Neural cell (in vitro differentiated cells): Measurements from ENCODE around the gene PPIF. TPM values are rescaled to one million over a fixed set of nuclear protein-coding genes. Genes with fewer than 3 reads are reported as not detected.

ENCODE experiments used
- H2AFZ ChIP-seq: fragments of 200-600, 300-800 bp; sonication (generic), shearing (Covaris generic); 2 replicates; pipeline ENCODE4 v1.6.0; 2014; ENCODE audit warnings: low read depth, mild to moderate bottlenecking, antibody characterized with exemption, low read length, moderate library complexity
- H3F3A ChIP-seq: fragments of 200-600 bp; shearing (Covaris generic); 2 replicates; pipeline ENCODE4 v1.6.1; 2016; ENCODE audit warnings: mild to moderate bottlenecking, moderate library complexity, mixed read lengths, antibody characterized with exemption, low read length; ENCODE audit not compliant: insufficient read depth, poor library complexity, severe bottlenecking
- H3K27ac ChIP-seq: fragments of 200-600, 300-800 bp; sonication (generic), shearing (Covaris generic); 2 replicates; pipeline ENCODE4 v1.5.1; 2014; ENCODE audit warnings: mild to moderate bottlenecking, low read length, moderate library complexity
- H3K27me3 ChIP-seq: fragments of 300-800, 200-600 bp; sonication (generic), shearing (Covaris generic); 2 replicates; pipeline ENCODE4 v1.6.0; 2014; ENCODE audit warnings: mild to moderate bottlenecking, low read depth, low read length, moderate library complexity; ENCODE audit not compliant: insufficient read depth
- H3K36me3 ChIP-seq: fragments of 300-800, 200-600 bp; sonication (generic), shearing (Covaris generic); 2 replicates; pipeline ENCODE4 v1.5.1; 2014; ENCODE audit warnings: mild to moderate bottlenecking, antibody characterized with exemption, low read length, moderate library complexity; ENCODE audit not compliant: insufficient read depth
- H3K4me2 ChIP-seq: fragments of 300-800, 200-600 bp; sonication (generic), shearing (Covaris generic); 2 replicates; pipeline ENCODE4 v1.6.0; 2014; ENCODE audit warnings: mild to moderate bottlenecking, low read length
- H3K4me3 ChIP-seq: fragments of 300-800, 200-600 bp; sonication (generic), shearing (Covaris generic); 2 replicates; pipeline ENCODE4 v1.5.1; 2014; ENCODE audit warnings: mild to moderate bottlenecking, low read length, moderate library complexity
- H3K79me2 ChIP-seq: fragments of 200-600 bp; shearing (Covaris generic); replicated peaks from 2 replicates; pipeline ENCODE4 v1.6.0; 2014; ENCODE audit warnings: mild to moderate bottlenecking, low read length, moderate library complexity; ENCODE audit not compliant: insufficient read depth
- H3K9ac ChIP-seq: fragments of 300-800, 200-600 bp; sonication (generic), shearing (Covaris generic); 2 replicates; pipeline ENCODE4 v1.6.1; 2016; ENCODE audit warnings: mild to moderate bottlenecking, low read length, mixed read lengths
- H3K9me2 ChIP-seq: fragments of 200-600 bp; shearing (Covaris generic); 2 replicates; pipeline ENCODE4 v1.6.1; 2016; ENCODE audit warnings: mild to moderate bottlenecking, low read length, mixed read lengths; ENCODE audit not compliant: insufficient read depth
- H3K9me3 ChIP-seq: fragments of 200-600, 300-800 bp; sonication (generic), shearing (Covaris generic); 2 replicates; pipeline ENCODE4 v1.6.1; 2016; ENCODE audit warnings: mild to moderate bottlenecking, mixed run types, low read length, moderate library complexity, mixed read lengths
- H4K20me1 ChIP-seq: fragments of 200-600 bp; shearing (Covaris generic); 2 replicates; pipeline ENCODE4 v1.6.1; 2016; ENCODE audit warnings: mild to moderate bottlenecking, mixed run types; ENCODE audit not compliant: insufficient read depth
- EP300 ChIP-seq: fragments of 450-650 bp; conservative IDR thresholded peaks from 2 replicates; pipeline ENCODE4 v1.6.1; 2014; ENCODE audit warnings: antibody characterized with exemption, mild to moderate bottlenecking, moderate library complexity; ENCODE audit not compliant: poor library complexity, severe bottlenecking
- EZH2 ChIP-seq: fragments of 200-600, 300-800 bp; shearing (Covaris generic), sonication (generic); IDR thresholded peaks from 2 replicates; pipeline ENCODE4 v1.6.1; 2014; ENCODE audit warnings: antibody characterized with exemption, low read length, borderline replicate concordance, mild to moderate bottlenecking; ENCODE audit not compliant: insufficient read depth, poor library complexity, severe bottlenecking
- MXI1 ChIP-seq: fragments of 450-650 bp; conservative IDR thresholded peaks from 2 replicates; pipeline ENCODE4 v1.6.1; 2014; ENCODE audit warnings: antibody characterized with exemption, mild to moderate bottlenecking; ENCODE audit not compliant: poor library complexity, severe bottlenecking
- POLR2AphosphoS5 ChIP-seq: IDR thresholded peaks from 2 replicates; pipeline ENCODE4 v1.6.1; 2012
- RAD21 ChIP-seq: fragments of 450-650 bp; conservative IDR thresholded peaks from 2 replicates; pipeline ENCODE4 v1.6.1; 2014; ENCODE audit warnings: antibody characterized with exemption, mild to moderate bottlenecking, moderate library complexity
- SMC3 ChIP-seq: fragments of 450-650 bp; conservative IDR thresholded peaks from 2 replicates; pipeline ENCODE4 v1.6.1; 2014; ENCODE audit warnings: antibody characterized with exemption, mild to moderate bottlenecking, moderate library complexity; ENCODE audit not compliant: poor library complexity
- TAF1 ChIP-seq: IDR thresholded peaks from 2 replicates; pipeline ENCODE4 v1.6.1; 2012; ENCODE audit warnings: low read depth
- polyA plus RNA-seq: library from polyadenylated mRNA; depleted of rRNA; stranded (reverse); fragments of >200 nt; gene quantifications from 2 replicates; pipeline ENCODE4 v1.2.3, GENCODE V29; 2014
- TF ChIP-seq, protein P1 (sequence below): fragments of 450-650 bp; IDR thresholded peaks from 2 replicates; pipeline ENCODE4 v1.5.1; 2014; ENCODE audit warnings: antibody characterized with exemption, mild to moderate bottlenecking, moderate library complexity; ENCODE audit not compliant: poor library complexity, severe bottlenecking
- TF ChIP-seq, protein P2 (sequence below): IDR thresholded peaks from 2 replicates; pipeline ENCODE4 v1.6.1; 2012; ENCODE audit warnings: borderline replicate concordance

Gene PPIF
- polyA plus RNA-seq, 1 donor from 2014 or later = 13.6 TPM

DNA sequence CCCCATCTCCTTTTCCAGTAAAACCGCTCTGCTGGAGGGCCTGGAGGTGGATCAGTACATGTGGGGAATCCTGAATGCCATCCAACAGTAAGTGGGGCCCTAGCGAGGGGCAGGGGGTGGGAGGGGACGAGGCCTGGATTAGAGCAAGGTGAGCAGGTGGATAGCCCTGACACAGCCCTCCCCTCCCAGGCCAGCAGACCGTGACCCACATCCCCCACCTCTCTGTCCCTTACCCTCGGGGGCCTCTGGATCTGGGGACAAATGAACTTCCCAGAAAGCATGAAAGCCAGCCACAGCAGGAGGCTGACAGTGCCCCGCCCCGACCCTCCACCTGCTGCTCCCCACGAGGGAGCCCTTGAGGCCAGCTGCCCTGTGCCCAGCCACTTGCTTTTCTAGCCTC is 41.8 kb upstream of the PPIF start:
- Histone ChIP-seq H4K20me1 (no peaks in the 10 kb centered on the region), H3K4me3 (no peak overlapping the region), H3K27me3 (no peaks in the 10 kb centered on the region), H3K36me3 (peaks cover 3% of the 10 kb centered on the region), H3F3A (no peaks in the 10 kb centered on the region), H3K79me2 (no peaks in the 10 kb centered on the region), H3K4me2 (no peak overlapping the region), H2AFZ (no peak overlapping the region), H3K9me2 (no peaks in the 10 kb centered on the region), H3K9ac (no peak overlapping the region), H3K27ac (no peak overlapping the region), H3K9me3 (no peaks in the 10 kb centered on the region)
- TF ChIP-seq EP300 (no peak), MXI1 (no peak)
- TF ChIP-seq, protein P1, sequence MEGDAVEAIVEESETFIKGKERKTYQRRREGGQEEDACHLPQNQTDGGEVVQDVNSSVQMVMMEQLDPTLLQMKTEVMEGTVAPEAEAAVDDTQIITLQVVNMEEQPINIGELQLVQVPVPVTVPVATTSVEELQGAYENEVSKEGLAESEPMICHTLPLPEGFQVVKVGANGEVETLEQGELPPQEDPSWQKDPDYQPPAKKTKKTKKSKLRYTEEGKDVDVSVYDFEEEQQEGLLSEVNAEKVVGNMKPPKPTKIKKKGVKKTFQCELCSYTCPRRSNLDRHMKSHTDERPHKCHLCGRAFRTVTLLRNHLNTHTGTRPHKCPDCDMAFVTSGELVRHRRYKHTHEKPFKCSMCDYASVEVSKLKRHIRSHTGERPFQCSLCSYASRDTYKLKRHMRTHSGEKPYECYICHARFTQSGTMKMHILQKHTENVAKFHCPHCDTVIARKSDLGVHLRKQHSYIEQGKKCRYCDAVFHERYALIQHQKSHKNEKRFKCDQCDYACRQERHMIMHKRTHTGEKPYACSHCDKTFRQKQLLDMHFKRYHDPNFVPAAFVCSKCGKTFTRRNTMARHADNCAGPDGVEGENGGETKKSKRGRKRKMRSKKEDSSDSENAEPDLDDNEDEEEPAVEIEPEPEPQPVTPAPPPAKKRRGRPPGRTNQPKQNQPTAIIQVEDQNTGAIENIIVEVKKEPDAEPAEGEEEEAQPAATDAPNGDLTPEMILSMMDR = no peak

DNA sequence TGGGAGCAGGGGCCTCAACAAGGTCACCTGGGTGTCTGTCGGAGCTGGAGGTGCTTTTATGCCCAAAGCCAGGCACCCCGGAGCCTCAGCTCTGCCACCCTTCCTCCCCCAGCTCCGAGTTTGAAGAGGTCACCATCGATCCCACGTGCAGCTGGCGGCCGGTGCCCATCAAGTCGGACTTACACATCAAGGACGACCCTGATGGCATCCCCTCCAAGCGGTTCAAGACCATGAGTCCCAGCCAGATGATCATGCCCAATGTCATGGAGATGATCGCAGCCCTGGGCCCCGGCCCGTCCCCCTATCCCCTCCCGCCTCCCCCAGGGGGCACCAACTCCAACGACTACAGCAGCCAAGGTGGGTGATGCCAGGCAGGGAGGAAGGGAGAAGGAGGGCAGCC is 41.3 kb upstream of the PPIF start:
- Histone ChIP-seq H3K9me3 (no peaks in the 10 kb centered on the region), H3K4me3 (no peak overlapping the region), H3K4me2 (no peak overlapping the region), H3K27ac (no peak overlapping the region), H4K20me1 (no peaks in the 10 kb centered on the region), H3K9me2 (no peaks in the 10 kb centered on the region), H3K79me2 (no peaks in the 10 kb centered on the region), H3K36me3 (peaks cover 3% of the 10 kb centered on the region), H2AFZ (no peak overlapping the region), H3K27me3 (no peaks in the 10 kb centered on the region), H3F3A (no peaks in the 10 kb centered on the region), H3K9ac (no peak overlapping the region)
- TF ChIP-seq MXI1 (no peak), EZH2 (no peak), POLR2AphosphoS5 (no peak), TAF1 (no peak), SMC3 (no peak), EP300 (no peak), RAD21 (no peak)
- TF ChIP-seq, protein P2, sequence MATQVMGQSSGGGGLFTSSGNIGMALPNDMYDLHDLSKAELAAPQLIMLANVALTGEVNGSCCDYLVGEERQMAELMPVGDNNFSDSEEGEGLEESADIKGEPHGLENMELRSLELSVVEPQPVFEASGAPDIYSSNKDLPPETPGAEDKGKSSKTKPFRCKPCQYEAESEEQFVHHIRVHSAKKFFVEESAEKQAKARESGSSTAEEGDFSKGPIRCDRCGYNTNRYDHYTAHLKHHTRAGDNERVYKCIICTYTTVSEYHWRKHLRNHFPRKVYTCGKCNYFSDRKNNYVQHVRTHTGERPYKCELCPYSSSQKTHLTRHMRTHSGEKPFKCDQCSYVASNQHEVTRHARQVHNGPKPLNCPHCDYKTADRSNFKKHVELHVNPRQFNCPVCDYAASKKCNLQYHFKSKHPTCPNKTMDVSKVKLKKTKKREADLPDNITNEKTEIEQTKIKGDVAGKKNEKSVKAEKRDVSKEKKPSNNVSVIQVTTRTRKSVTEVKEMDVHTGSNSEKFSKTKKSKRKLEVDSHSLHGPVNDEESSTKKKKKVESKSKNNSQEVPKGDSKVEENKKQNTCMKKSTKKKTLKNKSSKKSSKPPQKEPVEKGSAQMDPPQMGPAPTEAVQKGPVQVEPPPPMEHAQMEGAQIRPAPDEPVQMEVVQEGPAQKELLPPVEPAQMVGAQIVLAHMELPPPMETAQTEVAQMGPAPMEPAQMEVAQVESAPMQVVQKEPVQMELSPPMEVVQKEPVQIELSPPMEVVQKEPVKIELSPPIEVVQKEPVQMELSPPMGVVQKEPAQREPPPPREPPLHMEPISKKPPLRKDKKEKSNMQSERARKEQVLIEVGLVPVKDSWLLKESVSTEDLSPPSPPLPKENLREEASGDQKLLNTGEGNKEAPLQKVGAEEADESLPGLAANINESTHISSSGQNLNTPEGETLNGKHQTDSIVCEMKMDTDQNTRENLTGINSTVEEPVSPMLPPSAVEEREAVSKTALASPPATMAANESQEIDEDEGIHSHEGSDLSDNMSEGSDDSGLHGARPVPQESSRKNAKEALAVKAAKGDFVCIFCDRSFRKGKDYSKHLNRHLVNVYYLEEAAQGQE = no peak
- TF ChIP-seq, protein P1 = no peak
